GM10266 (cell line): ENCODE results near the gene ZNF30.
"Not testable (repeated sequence)": the region's sequence is repeated elsewhere in the genome, so short reads cannot be mapped to it uniquely, and the experiment has no call there.

Experiments
- DNase-seq: peaks from one replicate; pipeline ENCODE4 v3.0.0; 2012; ENCODE audit errors: extremely low spot score
- CTCF ChIP-seq: IDR thresholded peaks from 2 replicates; pipeline ENCODE4 v1.5.1; 2012; ENCODE audit warnings: mild to moderate bottlenecking, low read depth; ENCODE audit not compliant: control insufficient read depth, insufficient read depth; ENCODE audit errors: missing control alignments

ZNF30 gene

GRCh38 chr19:34967551-34967950 lies 40.8 kb downstream of the ZNF30 start:
- no peak for TF ChIP-seq CTCF
- no peak for DNase-seq

DNA sequence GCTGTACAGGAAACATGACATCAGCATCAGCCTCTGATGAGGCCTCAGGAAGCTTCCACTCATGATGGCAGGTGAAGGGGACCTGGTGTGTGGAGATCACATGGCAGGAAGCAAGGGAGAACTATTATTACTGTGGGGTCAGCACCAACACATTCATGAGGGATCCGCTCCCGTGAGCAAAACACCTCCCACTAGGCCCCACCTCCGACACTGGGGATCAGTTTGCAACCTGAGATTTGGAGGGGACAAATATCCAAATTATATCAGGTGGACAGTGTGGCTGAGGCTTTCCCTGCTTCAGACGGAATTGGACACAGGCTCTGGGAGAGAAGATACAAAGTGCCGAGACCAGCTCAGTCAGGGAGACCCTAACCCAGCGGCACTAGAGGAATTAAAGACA lies 43.0 kb downstream of the ZNF30 start:
- no peak for TF ChIP-seq CTCF

DNA sequence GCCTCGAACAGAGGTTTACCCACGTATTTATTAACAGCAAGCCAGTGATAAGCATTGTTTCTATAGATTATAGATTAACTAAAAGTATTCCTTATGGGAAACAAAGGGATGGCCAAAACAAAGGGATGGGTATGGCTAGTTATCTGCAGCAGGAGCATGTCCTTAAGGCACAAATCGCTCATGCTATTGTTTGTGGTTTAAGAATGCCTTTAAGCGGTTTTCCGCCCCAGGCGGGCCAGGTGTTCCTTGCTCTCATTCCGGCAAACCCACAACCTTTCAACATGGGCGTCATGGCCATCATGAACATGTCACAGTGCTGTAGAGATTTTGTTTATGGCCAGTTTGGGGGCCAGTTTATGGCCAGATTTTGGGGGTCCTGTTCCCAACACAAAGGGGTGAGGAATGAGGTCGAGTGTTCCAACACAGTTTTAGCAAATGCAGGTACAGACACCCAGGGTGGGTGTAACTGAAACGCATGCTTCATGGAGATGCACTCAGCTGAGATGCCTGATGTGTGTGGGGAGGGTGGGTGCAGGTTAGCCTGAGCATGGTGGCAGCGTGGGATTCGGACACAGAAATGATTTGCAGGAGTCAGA lies 43.6 kb downstream of the ZNF30 start:
- DNase-seq: not testable (repeated sequence)

More for the DNA sequence above, 43.0 kb downstream of the ZNF30 start:
- DNase-seq: no peak

DNA sequence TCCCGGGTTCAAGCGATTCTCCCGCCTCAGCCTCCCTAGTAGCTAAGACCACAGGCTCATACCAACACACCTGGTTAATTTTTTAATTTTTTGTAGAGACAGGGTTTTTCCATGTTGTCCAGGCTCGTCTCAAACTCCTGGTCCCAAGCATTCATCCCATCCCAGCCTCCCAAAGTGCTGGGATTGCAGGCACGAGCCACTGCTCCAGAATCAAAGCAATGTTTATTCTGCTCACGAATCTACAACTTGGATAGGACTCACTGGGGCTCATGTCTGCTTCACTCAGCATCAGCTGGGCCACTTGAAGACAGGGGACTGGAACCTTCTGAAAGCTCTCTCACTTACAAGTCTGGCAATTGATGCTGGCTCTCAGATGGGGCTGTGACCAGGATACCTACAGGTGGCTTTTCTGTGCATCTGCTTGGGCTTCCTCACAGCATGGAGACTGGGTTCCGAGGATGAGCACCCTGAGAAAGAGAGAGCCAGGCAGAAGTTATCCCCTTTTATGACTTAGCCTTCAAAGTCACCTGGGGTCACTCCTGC lies 45.5 kb downstream of the ZNF30 start:
- DNase-seq: no peak
- no peak for TF ChIP-seq CTCF

- no peak for DNase-seq
- no peak for TF ChIP-seq CTCF
Observed at GRCh38 chr19:34974646-34975045, 47.9 kb downstream of the ZNF30 start.

GRCh38 chr19:34975056-34975455 lies 48.4 kb downstream of the ZNF30 start:
- DNase-seq: no peak

GRCh38 chr19:34976611-34977010 lies 49.9 kb downstream of the ZNF30 start:
- DNase-seq: no peak
- TF ChIP-seq CTCF: no peak

More at GRCh38 chr19:34975056-34975455, 48.4 kb downstream of the ZNF30 start:
- no peak for TF ChIP-seq CTCF
